ENCODE results near the gene RPS16.

RPS16 gene

DNA sequence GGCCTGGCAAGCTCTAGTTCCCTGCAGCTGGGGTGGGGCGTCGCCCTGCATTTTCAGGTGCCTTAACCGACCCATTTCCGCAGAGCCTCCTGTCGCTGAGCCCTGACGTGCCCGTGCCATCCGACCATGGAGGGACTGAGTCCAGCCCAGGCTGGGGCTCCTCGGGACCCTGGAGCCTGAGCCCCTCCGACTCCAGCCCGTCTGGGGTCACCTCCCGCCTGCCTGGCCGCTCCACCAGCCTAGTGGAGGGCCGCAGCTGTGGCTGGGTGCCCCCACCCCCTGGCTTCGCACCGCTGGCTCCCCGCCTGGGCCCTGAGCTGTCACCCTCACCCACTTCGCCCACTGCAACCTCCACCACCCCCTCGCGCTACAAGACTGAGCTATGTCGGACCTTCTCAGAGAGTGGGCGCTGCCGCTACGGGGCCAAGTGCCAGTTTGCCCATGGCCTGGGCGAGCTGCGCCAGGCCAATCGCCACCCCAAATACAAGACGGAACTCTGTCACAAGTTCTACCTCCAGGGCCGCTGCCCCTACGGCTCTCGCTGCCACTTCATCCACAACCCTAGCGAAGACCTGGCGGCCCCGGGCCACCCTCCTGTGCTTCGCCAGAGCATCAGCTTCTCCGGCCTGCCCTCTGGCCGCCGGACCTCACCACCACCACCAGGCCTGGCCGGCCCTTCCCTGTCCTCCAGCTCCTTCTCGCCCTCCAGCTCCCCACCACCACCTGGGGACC lies 27.9 kb downstream of the RPS16 start:
- no peak for DNase-seq (ENCODE audit: low read depth)

DNA sequence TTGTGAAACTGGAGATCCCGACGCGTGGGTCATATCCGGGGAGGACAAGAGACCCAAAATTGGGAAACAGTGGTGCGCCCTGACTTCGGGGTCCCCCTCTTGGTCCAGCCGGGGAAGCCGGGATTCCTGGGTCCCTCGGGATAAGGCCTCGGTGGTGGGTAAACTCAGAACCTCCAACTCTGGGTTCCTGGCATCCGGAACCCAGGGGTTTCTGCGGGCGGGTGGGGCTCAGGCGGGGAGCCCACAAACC lies 28.4 kb downstream of the RPS16 start:
- no peak for DNase-seq (ENCODE audit: low read depth)

DNA sequence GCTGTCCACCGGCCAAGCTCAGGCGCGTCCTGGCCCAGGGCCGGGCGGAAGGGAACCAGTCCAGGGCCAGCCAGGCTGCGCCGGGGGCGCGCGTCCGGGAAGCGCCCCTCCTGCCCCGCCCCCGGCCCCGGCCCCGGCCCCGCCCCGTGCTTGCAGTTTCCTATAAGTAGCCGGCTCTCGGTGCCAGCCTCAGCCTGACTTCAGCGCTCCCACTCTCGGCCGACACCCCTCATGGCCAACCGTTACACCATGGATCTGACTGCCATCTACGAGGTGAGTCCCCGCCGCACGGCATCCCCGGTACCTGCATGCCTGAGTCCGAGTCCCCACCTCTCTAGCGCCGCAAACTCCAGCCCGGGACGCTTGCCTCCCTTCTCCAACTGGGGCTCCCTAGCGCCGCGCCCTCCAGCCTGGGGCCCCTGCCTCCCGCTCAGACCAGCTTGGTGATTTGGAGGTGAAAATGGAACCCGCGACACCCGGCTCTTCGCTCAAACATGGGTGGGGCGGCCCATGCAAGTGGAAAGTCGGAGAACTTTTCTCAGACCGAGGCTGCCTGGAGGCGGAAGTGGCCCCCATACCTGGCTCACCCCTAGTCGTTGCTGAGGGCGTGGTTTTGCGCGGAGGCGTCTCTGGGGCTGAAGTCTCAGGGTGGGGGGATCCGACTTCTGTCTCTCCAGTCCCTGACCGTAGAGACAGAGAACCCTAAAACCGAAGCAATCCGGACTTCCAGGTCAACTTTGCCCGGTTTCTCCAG lies 28.9 kb downstream of the RPS16 start, which contains the start of gene ZFP36:
Gene ZFP36, plus strand, starts transcription at position 192 of the 754 bp plus-strand sequence. Its CDS starts 58 bp downstream, at position 250.
- DNase-seq (ENCODE audit: low read depth), result peak; percentile 72

DNA sequence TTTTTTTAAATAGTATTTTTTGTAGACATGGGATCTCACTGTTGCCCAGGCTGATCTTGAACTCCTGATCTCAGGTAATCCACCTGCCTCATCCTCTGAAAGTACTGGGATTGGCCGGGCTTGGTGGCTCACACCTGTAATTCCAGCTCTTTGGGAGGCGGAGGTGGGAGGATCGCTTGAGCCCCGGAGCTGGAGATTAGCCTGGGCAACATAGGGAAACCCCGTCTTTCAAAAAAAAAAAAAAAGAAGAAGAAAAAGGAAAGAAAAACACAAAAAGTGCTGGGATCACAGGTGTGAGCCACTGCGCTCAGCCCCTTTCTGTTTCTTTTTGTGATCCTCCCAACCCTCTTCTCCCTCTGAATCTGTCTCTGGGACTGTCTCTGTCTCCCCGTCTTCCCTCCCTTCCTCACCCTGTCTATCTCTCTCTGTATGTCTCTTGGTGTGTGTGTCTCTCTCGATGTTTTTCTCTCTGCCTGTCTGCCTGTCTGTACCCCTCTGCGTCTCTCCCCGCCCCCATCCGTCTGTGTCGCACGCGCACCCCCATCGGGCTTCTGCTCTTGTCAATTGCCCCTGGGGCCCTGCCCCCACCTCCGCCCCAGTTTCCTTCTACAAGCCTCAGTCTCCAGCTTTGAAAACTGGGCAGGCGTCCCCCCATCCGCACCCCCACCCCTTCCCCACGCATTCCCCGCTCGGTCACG lies 29.6 kb downstream of the RPS16 start:
- peak; percentile 75 for DNase-seq (ENCODE audit: low read depth)

DNA sequence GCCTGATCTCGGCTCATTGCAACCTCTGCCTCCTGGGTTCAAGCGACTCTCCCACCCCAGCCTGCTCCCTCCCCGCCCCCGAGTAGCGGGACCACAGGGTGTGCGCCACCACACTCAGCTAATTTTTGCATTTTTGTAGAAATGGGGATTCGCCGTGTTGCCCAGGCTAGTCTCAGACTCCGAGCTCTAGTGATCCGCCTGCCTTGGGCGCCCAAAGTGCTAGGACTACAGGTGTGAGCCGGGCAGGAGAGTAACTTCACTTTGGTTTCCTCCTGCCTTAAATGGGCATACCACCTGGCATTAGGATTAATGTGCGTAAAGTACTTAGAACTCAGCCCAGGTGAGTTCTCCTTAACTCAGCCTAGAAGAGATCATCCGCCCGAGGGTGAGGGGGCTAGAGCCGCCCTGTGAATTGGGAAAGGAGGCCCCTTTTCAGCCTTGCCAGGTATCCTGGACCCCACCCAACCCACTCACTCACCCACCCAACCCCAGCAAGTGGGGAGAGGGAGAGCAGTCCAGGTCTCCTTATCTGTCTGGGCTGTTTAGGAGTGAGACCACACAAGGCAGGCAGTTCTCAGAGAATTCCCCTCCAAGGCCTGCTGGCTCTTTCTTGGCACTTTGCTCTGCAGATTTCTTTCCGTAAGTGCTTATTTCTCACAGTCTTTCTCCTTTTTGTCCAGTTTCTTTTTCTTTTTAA lies 30.3 kb downstream of the RPS16 start:
- no peak for DNase-seq (ENCODE audit: low read depth)

DNA sequence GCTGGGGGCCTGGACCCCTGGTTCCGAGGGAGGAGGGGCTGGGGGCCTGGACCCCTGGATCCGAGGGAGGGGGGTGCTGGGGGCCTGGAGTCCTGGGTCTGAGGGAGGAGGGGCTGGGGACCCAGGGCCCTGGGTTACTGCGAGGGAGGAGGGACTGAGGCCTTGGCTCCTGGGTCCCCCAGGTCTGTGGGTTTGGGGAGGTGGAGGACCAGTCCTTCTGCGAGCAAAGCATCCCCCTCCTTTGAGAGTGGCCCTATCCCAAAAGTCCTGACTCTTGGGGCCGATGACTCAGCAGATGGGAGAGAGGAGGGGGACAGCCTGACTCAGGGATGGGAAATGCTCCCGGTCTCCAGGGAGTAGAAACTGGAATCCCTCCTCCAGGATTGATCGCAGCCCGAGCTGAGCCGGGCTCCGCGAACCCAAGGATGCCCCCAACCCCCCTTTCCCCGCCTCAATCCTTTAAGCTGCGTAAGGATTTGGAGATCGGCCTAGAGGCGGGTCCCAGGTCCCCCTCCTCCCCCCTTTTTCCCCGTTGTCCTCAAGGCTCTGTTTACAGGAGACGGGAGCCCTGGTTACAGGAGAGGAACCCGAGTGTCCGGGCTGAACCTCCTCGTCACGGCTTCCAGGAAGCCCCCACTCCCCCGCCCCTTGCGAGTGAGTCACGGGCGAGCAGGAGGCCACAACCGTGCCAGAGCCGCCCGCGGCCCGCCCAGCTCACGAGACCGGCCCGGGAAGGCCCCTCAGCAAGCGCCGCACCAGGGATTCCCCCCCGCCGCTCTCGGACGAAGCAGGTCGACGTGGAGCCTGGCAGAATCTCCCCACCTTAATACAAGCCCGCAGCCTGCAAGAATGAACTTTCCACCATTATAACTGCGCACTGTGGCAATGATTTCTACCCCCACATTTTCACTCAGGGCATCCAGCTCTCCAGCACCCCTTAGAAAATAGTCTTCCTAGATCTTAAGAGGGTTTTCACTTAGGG lies 32.1 kb downstream of the RPS16 start:
- DNase-seq (ENCODE audit: low read depth), result peak; percentile 91

DNA sequence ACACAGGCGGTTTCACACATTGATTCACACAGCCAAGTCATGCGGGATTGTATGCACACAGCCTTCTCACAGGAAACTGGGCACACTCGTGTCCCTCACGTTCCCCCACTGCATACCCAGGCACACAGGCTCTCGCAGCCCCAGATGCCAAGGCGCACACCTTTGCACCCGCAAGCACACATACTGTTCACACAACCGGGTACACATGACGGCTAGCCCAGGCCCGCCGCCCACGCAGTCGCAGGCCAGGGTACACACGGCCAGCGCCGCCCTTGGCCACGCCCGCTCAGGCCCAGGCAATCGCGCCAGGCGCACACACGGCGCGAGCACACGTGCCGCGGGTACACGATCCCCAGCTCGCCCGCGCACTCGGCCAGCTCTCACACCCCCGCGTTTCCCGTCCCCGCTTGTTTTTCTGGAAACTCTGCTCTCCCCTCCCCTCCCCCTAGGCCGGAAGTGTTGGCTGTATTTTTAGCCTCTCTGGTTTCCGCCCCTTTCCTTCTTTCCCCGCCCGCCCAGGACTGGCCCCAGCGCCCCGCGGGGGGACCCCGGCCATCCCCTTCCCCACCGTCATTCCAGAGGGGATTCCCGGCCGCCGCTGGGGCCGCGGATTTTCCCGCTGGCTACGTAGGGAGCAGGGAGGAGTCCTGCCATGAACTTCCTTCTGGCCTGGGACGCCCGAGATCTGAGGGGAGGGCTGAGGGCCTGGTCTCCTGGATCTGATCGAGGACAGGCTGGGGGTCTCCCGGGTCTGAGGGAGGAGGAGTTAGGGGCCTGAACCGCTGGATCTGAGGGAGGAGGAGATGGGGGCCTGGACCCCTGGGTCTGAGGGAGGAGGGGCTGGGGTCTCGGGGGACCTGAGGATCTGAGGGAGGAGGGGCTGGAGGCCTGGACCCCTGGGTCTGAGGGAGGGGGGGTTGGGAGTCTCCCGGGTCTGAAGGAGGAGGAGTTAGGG lies 33.1 kb downstream of the RPS16 start:
- DNase-seq (ENCODE audit: low read depth), result peak; percentile 67

DNA sequence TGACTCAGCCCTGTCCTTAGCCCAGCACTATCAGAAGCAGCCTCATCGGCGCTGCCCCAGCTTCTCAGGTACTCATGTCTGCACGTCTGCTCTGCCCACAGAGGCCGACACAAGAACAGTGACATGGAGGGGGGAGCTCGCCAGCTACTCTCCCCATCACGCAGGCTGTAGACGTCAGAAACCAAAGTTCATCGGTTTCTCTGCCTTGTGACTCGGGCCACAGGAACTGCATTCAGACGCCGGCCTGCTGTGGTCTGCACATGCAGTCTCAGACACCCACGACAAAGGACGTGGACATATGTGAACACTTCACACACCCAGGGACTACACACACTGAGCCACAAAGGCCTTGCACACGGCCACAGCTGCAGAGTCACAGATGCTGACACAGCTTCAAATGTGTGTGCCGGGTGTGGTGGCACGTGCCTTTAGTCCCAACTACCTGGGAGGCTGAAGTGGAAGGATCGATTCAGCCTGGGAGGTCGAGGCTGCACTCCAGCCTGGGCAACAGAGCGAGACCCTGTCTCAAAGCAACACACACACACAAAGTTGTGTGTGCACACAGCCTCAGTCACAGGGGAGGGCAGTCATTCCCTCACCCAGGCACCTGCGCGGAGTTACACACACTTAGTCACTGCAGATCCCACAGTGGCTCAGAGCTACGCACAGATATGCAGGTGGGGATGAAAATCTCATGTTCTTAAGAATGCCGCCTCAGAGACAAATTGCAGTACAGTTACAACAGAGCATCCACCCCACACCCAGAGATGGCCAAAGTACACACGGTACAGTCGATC lies 34.0 kb downstream of the RPS16 start:
- peak; percentile 66 for DNase-seq (ENCODE audit: low read depth)

DNA sequence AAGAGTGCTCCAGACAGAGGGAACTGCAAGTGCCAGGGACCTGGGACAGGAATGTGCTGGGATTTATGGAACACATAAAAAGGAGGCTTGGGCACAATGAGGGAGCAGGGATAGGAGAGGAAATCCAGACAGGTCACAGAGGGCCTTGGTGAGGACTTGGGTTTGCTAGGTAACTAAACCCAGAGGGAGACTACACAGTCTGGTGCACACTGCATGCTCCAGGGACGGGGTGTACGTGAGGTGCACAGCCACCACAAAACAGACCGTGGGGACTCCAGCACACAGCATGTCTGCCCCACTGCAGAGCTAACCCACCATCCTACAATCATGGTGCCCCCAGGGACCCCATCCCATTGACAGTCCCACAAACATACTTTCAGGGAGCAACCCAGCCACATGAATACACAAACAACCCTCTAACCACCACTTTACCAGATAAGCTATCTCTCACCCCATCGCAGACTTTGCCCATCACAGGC lies 34.6 kb downstream of the RPS16 start:
- no peak for DNase-seq (ENCODE audit: low read depth)

DNA sequence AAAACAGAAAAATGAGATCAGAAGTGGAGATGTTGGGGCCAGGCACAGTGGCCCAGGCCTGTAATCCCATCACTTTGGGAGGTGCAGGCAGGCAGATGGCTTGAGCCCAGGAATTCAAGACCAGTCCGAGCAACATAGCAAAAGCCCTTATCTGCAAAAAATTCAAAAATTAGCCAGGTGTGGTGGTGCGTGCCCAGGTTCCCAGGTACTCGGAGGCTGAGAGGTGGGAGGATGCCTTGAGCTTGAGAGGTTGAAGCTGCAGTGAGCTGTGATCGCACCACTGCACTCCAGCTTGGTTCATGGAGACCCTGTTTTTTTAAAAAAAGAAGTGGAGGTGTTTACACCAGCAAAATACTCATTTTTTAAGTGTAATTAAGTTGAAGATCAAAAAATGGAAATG lies 35.7 kb downstream of the RPS16 start:
- no peak for DNase-seq (ENCODE audit: low read depth)

DNA sequence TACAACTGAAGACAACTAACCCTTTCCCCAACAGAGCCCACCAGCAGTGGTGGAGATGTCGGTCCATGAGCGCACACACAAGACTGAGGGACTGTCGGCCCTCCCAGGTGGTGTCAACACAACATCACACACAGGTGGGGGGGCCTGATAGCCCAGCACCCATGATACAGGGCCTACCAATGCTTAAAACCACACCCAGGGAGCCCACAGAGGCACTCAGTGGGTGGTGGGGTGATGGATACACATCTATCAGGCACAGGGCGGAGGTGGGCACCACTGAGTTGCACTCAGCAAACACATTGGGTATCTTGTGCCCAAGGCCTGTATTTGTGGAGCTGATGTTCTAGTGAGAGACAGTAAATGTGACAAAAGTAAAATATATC lies 36.1 kb downstream of the RPS16 start:
- DNase-seq (ENCODE audit: low read depth), result no peak

DNA sequence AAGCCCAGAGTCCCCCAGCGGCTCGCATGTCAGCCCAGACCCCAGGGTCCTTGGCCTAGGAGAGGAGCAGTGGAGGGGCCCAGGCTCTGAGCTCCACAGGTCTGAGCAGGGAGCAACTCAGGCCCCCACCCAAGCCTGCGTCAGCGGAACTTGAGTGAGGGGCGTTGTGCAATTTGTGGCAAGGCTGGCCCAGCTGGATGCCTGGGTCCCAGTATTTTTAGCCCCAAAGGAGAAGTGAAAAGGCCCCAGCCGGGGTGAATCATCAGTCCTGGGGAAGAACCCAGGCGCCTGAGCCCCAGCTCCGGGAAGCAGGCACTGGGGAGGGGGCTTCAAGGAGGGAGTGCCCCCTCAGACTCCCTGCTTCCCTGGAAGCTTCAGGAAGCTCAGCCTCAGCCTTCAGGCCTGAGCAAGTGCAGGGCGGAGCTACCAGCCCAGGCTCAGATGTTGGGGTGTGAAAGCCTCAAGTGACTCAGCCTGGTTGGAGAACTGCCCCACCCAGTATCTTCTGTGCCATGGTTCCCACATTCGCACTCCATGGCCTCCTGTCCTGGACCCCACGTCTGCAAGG lies 37.4 kb downstream of the RPS16 start:
- no peak for DNase-seq (ENCODE audit: low read depth)

DNA sequence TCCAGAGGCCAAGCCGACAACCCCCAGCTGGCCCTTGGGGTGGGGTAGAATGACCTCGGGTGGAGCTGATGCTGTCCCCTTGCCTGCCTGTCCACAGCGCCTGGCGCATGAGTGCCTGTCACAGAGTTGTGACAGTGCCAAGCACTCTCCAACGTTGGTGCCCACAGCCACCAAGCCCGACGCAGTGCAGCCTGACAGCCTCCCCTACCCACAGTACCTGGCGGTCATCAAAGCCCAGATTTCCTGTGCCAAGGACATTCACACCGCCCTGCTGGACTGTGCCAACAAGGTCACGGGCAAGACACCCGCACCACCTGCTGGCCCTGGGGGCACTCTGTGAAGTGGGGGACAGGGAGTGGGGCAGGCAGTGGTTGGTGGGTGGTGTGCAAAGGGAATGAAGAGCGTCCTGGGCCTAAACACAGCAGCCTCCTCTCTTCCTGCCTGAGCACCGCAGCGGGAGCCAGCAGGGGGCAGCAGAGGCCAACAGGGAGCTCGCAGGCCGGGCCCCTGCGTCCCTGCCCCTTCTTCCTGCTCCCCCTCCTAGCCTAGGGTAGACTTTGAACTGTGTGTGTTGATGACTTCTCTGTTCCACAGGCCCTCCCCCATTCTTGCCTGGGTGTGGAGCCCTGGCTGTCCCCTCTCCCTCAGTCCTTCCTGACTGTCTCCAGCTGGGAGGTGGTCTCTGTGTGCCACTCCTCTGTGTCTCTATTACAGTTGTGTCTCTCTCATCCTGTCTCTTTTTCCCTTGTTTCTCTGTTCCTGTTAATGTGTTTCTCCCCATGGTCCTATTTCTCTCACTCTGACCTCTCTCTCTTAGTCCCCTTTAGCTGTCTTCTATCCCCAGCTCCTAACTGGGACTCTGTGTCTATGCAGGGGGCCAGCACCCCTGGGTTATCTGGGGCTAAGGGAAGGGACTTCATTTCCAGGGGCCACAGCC lies 38.1 kb downstream of the RPS16 start:
- peak; percentile 91 for DNase-seq (ENCODE audit: low read depth)

DNA sequence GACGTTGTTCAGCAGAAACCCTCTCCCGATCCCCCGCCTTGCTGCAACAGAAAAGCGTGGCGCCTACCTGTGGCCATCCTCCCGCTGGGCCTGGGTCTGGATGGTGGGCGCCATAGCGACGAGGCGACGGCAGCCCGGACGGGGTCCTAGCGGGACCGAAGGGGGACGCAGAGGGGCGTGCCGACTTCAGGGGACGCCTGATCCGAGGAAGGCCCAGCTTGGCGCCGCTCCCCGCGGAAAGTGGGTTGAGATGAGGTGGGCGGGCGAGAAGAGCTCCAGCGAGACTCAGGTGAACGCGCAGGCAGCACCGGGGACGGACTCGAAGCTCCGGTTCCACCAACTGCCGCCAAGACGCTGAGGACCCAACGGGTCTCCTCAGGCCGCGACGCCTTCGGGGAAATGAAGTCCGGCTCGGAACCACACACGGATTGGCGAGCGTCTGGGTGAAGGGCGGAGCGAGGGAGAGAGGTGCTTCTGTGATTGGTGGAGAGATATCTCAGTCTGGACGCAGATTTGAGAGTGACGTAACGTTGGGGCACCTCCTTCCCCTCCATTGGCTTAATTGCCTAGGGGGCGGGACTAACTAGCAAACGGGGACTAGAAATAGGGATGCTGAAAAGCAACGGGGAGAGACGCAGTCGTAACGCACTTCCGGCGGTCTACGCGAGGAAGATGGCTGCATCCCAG lies 44.9 kb downstream of the RPS16 start, which contains the start of the genes MED29 and PAF1:
Gene MED29, plus strand, starts transcription at position 628 of the 687 bp plus-strand sequence. Its CDS starts 45 bp downstream, at position 673.
Gene PAF1, minus strand, starts transcription at position 356 of the 687 bp plus-strand sequence. Its CDS starts 242 bp downstream, at position 114.
- peak; percentile 84 for DNase-seq (ENCODE audit: low read depth)

DNA sequence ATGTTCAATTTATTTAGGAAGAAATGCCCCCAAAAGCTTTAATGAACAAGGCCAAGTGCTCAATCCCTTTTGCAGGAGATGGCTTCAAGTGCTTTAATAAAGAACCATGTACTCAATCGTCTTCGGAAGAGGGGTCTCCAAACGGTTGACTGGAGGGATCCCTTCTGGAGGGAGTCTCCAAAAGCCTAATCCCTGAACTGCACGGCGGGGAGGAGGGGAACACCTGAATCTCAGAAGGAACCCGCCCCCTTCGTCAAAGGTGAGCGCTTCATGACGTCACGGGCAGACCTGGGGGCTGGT lies 45.3 kb downstream of the RPS16 start:
- DNase-seq (ENCODE audit: low read depth), result no peak

DNA sequence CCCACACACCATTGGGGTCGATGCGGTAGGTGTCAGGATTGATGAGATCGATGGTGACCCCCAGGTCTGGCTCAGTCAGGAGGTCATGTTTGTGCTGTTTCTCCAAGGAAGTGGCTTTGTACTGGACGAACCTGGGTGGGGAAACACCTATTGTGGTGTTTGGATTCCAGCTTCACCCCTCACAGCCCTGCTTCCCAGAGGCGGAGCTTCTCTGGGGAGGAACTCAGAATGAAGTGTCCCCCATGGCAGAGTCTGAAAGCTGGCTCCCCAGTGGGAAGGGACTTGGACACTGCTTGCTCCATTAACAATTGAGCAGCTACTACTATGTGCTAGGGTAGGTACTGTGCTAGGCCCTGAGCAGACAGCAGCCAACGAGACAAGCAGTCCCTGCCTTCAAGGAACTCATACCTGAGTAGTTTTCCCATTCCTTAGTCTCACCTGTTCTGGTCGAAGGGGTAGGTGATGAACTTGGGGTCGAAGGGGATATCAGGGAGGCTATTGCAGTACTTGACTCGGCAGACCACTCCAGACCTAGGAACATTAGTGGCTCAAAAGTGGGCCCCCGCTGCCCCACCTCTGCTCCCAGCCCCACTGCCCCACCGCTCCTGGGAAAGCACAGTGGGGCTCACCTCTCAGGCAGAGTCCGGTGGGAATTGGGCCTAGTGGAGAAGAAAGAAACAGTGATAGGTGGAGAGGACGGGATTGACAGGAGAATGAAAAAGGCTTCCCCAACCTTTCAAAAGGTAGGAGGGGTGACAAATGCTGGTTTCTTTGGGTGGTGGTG lies 45.9 kb downstream of the RPS16 start:
- DNase-seq (ENCODE audit: low read depth), result no peak
